Midbrain (tissue), 1 donor: ENCODE measurements around the gene POPDC2.

Experiments
- DNase-seq: peaks from one replicate; lab custom pipeline; 2025; lab: John Stamatoyannopoulos, UW

The POPDC2 gene

DNA sequence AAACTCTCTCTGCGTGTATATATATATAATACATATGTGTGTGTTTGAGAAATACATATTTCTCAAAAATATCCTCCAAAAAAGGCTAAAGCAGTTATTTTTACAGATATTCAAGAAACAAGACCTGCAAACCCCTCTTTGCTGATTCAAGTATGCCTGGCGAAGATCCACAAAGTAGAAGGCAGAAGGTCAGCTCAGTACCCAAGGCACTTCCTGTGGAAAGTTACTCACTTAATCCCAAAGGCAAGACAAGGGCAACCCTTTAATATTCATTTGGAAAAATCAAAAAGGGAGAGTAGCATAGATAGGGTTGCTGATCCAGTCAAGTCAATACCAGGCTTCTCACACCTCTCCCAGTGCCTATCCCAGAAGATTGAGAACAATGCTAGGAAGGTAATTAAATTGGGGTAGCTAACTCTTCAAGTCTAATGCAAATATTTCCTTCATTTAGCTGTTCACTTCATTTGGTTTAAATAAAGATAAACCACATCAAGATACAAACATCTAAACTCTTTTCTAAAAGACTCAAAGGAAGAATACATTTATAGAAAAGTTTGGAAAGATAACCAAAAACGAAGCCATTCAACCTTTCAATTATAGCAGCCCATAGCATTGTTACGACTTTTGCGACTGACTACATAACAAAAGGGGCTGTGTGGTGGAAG is 9.6 kb upstream of the POPDC2 start:
- DNase-seq, result no peak

DNA sequence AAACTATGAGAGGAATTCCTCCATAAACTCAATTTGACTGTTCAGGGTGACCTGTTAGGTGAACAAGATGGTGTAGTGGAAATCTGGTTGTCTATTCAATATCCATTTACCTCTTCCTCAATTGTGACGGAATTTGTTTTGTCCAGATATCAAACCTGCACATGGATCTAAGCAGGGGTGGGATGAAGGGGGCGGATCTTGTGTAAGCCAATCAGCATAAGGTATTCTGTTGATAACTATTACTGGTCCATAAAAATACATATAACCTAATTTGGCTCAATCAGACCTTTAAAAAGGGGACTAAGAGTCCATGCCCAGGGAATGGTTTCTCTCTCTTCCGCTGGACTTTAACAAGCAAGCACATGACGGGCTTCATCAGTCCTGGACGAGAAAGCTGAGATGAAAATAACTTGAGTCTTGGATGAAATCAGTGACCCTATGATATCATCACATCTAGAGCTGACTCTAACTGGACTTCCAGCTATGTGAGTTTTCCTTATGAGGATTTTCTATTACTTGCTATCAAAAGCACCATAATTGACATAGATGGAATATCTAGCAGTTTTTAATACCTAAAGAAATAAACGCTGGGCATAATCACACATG is 5.7 kb upstream of the POPDC2 start:
- DNase-seq, result no peak

DNA sequence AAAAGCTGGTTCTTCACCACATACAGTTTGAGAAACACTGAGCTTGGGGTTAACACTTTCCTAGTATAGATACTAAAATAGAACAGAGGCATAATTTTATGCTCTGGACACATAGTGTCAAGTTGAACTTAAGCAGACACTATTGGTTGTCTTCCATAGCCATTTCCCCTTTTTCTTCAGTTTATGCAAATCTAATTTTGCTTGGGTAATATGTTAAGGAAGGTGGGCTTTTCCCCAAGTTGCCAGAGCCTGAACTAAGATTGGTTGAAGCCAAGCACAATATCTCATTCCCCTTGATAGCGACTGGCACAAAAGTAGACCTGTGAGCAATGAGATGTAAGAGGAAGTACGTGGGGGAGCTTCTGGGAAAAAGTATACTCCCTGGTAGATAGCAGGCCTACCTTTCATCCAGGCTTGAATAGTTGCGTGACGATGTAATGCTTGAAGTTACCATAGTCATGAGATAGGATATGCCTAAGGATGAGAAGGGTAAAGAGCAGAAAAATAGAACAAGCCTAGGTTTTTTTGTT is 4.5 kb upstream of the POPDC2 start:
- no peak for DNase-seq

DNA sequence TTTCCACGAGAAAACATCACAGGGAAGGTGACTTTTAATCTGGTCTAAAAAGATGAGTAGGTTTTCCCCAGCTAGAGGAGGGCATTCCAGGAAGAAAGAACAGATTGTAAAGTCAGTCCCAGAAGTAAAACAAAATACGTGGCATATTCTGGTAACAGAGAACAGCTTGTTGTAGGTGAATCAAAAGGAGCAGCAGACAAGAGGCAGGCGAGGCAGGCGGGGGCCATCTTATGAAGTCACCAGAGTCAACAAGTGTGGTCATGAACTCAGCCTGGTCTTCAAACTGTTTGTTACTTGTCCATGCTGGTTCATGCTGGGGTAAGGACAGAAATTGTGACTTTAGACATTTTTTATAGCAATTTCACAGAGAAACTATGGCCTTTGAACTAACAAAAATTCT is 4.0 kb upstream of the POPDC2 start:
- no peak for DNase-seq

DNA sequence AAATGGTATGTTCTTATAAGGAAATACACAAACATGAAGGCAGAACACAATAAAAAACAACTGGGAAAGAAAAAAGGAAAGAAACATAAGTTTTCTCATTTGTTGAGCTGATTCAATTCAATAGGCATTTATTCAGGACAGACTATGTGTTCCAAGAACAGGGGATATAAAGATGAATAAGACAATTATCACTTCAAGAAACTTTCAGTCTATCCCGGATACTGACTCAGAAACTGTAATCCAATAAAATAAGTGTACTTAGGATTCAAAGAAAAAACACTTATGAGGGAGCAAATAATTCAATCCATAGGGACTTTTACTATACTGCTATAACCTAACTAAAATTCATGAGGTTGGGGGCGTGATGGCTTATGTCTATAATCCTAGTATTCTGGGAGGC is 3.5 kb upstream of the POPDC2 start:
- no peak for DNase-seq

DNA sequence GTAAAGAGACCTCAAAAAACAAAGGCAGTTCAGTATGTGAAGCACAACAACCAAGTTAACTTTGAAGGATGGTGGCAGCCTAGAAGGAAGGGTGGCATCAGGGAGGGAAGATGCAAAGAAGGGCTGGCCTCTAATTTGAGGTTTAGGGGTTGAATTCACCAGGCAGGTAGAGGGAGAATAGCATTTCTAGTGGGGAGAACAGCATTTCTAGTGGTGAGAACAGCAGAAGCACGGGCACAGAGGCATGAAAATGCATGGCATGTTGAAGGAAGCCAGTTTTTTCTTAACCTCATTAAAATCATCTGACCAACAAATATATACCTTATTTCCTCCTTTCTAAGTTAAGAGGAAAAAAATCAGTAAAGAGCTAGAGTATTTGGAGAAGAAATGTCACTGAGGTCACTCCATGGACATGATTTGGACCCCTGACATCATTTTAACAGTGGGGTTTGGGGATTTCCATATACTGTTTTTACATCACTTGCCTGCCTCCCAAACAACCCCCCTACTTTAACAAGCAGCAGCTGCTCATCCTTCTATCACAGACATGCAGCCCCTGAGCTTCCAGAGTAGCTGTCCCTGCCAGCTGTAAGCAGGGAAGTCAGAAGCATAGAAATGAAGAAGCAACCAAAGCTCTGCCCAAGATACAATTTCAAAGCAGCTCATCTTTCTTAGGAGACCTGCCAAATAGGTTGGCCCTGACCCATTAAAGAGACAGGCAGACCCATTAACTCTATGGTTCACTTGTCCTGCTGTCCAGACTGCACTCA is 2.4 kb upstream of the POPDC2 start:
- DNase-seq, result no peak

DNA sequence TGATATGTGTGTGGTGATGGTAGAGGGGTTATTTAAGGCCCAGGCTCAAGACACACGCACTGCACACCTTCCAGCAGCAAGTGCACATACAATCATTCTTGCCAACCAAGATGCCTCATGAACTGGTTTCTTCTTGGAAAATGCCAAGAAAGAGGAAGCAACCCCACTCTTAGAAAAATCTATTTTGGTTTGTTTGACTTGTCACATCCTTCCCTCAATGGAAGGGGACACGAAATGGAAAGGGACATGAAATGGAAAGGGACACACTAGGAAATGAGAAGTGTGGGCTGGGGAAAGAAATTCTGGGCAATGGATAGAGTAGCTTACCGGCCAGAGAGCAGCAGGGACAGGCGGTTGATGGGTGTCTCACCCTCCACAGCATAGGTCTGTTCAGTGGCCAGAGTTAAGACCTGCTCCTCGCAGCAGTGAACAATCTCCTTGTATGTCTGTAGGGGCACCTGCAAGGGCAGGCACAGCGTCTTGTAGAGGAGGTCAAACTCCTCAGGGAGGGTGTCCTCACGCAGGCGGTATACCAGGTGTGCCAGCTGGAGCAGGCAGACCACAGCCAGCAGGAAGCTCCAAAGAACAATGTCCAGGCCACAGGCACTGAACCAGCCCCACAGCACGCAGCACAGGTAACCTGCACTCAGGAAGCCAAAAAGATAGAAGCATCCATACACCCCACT is 640 bp downstream of the POPDC2 start:
- no peak for DNase-seq

DNA sequence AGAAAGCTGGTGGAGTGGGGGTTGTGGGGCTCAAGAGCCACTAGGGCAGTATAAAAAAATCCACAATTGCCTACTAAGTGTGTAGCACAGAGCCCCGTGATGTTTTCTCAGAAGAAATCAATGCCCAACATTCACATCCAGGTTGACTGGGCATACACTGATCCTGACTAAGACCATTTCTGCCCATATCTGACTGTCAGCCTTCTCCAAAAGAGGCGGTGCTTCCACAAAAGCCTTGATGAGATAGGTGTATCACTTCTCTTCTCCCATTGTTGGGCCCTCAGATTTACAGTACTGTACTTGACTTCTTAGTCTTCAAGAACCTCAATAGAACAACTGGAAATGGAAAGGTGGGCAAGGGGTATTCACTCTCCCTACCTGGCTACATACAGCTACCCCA is 1.4 kb downstream of the POPDC2 start:
- DNase-seq, result no peak

DNA sequence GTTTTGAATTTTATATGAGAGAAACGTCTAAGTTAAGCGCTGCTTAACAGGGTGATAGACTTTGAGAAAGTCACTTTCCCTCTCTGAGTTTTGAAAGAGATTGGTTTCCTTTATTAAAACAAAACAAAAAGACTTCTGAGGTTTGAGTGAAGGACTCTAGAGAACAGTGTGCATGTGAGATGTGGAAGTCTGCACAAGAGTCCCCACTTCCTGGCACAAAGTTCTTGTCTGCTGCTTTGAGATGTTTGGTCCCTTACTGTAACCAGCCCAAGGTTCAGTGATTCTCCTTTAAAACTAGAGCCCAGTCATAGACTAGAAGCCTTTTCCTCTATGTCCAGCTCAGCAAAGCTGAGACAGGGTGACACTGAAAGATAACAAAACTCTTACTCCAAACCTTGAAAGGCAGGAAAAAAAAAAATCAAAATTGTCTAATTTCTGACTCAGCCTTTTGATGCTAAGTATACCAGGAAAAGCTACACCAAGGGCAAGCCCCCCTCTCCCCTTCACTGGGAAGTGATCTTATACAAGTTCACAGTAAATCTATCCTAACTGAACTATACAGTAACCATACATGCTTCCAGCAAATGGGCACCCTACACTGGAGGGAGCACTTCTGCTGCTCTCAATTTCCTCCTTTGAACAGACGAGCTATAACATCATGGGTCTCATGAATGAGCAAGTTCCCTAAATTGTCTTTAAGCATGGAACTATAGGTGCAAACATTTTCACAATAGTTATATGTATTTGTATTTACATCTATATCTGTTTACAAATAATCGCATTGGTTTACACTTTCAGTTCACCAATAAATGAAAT is 2.3 kb downstream of the POPDC2 start:
- DNase-seq, result no peak

DNA sequence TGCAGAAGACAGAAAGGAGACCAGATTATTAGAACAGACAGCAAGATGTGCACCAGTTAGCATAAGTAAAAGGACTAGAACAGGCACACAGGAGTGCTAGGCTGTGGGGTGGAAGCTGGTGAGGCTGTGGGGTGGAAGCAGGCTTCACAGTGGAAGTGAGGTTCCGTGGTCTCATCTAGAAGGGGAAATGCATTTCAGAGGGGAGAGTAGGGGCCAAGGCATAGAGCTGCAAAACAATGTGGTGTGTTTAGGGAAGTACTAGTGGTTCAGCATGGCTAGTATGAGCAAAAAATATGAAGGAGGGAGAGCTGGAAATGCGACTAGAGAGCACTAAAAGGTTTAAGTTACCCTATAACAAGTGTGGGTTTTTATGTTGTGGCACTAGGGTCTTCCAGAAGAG is 6.5 kb downstream of the POPDC2 start:
- DNase-seq, result no peak

DNA sequence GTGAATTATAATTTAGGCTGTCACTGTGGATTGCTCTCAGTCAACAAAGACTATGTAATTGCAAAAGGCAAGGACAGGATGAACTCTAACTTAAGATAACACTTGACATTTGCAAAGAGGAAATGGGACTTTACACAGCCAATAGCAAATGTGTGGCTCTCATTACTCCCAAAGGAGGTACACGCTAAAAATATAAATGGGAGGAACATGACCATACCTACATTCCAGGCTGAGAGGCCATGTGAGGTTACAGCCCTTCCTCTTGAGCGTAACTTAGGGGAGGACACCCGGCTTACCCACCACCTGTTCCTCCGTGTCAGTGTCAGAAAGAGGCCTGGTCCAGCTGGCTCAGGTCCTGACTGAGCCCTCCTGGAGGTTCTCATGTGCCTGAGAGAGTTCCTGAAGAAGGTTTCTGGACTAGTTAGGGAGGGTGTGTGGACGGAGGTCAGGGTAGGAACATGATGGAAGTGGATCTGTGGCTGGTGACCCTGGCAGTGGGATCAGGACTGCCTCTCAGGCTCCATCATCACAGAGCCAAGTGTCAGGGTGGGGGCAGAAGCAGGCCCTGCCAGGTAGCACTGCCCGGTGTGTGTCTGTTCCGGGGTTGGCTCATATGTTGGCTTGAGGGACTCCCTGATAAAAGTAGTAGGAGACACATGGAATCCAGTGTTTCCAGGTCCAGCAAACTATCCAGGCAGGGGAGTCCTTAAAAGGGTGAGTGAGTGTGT is 7.9 kb downstream of the POPDC2 start:
- no peak for DNase-seq

DNA sequence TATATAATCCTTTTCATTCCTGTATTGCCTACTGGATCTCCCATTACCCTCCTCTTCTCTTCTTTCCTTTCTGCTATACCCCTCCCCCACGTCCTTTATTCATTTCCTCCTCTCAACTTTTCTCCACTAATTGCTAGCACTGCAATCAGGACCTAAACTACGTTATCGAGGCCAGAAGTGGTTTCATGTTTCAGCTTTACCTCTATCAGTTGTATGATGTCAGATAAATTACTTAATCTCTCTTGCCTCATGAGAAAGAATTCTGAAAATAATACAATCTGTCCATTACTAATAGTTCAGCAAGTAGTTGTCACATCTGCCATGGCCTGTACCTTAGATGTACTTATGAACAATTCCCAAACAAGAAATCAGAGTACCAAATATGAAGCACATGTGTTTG is 10.6 kb downstream of the POPDC2 start:
- DNase-seq, result no peak

DNA sequence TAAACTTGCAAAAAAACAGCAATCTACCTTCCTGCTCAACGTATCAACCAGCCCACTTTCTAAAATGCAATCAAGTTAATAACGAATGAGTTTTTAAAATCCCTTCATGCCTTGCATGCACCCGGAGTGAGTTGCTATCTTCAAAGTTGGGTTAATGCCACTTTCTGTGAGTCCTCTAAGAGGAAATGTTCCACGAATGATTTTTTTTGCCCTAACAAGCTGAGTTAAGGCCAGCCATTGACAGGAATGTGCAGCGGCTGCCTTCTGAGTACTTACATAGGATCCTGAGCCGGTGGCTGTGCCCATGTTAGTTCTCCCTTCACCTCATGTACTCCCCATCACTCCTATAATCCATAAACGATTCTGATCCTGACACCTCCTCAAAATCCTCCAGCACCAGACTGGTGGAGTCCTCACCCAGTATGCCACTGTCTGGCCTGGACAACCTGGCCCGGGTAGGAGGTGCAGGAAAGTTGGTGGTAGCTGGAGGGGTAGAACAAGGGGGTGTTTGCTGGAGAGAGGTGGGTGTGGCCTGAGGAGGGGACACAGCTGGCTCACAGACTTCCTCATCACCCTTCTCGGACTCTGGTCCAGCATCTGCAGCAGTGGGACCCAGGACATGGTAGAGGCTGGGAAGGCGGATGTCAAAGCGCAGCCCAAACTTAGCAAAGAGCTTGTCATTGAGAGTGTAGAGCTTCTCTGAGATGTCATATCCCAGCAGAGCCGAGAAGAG is 12.4 kb downstream of the POPDC2 start:
- no peak for DNase-seq

DNA sequence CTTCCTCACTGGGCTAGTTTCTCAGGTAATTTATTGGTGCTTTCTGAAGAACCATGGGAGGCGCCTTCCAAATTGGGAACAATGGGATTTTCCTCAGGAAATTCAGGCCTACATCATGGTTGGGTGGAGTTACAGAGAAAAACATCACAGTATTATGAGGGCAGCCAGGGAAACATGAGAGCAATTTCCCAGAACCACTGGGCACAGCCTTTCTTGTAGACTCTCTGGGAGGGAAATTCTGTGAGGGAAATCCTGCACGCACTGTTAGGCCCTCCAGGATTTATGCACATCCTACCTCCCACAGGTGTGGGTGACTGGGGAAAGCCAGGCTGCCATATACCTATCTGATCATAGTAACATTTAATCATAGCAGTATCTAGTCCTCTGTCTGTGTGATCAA is 13.2 kb downstream of the POPDC2 start:
- no peak for DNase-seq

DNA sequence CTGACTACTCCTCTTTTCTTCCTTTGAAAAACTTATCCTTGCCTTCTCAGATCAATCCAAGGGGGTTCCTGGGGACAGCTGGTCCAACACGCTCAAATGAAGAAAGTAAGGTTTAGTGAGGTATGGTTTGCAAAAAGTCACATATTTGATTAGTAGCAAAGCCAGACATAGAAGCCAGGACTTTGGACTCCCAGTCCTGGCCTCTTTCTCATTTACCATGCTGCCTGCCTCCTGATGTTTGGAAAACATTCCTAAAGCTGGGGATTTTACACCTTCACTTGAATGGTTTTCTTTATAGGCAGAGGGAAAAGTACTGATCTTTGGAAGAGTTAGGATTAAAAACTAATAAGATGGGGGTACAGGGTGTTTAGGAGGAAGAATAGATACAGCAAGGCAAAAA is 14.6 kb downstream of the POPDC2 start:
- no peak for DNase-seq

DNA sequence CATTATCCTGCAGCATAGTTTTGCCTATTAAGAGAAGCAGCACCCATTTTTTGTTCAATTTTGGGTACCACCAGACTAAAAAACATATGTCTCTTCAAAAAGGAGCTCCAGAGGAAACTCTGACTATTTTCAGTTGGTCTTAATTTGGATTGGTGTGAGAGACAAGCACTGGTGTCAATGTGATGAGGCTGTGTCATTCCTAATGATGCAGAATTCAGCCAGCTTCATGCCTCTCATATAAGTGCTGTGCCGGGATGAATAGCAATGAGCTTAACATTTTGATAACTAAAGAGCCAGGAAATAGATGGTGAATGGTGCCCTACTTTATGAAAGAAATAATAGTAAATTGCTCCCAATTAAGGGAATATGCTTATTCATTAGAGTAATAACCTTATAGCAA is 15.9 kb downstream of the POPDC2 start:
- DNase-seq, result no peak

DNA sequence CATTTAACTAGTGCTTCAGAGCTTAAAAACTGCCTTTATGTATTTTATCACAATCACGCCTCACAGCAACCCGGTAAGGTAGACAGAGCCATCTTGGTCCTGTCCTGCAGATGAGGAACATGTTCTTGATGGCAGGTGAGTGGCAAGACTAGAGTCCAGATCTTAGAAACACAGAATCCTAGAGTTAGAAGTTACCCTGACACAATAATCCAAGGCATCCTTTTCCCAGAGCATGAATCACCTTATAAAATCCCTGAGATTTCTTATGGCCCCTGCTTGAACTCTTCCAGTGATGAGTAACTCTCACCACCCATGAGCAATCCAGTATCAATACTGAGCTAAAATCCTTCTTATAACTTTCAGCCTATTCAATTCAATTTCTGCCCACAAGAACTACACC is 16.9 kb downstream of the POPDC2 start:
- no peak for DNase-seq

DNA sequence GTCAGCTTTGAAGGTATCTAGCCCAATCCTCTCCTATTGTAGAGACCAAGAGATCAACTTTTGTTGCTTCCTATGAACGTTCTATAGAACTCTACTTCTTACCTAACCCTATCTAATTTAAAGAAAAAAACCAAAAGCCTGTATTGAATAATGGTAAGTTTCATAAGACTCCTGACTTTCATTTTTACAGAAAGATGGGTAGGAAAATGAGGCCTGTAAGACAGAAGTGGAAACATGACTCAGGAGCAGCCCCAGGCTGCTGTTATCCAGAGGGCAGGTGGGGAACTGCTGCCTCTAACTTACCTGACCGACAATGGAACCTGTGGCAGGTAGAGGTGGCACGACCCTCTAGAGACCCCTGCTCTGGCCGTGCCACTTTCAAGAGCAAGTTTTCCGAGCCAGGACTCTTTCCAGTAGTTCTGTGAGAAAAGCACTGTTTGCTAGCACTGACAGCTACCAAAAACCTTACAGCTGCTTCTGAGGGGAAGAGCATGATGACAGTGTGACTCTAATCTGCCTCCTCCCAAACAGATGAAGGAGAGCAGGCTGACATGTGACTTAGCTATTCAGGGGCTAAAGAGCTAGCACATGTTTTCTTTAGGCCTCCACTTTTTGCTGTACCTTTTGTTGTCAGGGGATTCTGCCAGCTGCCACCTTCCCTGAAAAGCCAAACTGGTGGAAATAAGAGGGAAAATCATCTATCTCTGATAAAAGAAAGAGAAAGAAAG is 17.5 kb downstream of the POPDC2 start:
- DNase-seq, result no peak

DNA sequence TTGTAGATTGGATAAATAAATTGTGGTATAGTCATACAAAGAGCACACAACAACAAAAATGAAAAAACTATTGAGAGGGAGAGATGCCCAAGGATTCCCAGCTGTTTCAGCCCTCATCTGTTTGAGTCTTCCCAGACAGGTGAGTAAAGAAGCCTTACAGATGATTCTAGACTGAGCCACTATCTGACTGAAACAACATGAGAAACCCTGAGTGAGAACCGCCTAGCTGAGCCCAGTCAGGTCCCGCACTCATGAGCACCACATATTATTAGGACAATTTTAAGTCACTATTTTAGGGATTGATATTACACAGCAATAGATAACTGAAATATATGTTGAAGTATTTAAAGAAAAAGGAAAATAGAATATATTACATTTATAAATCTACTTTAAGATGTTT is 19.0 kb downstream of the POPDC2 start:
- no peak for DNase-seq
